GM12878 (cell line): ENCODE results near the gene PITPNB. TPM values are rescaled to one million over a fixed set of nuclear protein-coding genes. Genes with fewer than 3 reads are reported as not detected.

ENCODE experiments used
- ASH2L ChIP-seq: fragments of 300-600, 200-600 bp; sonication (generic); IDR thresholded peaks from 2 replicates; pipeline ENCODE4 v1.6.1; 2017; ENCODE audit warnings: low read depth, mild to moderate bottlenecking, borderline replicate concordance
- BRCA1 ChIP-seq: IDR thresholded peaks from 2 replicates; pipeline ENCODE4 v1.6.1; 2011; ENCODE audit warnings: low read depth, low read length, improper control_type of control experiment
- CHD2 ChIP-seq: IDR thresholded peaks from 2 replicates; pipeline ENCODE4 v1.6.1; 2011; ENCODE audit warnings: low read depth, low read length, improper control_type of control experiment, borderline replicate concordance
- HDAC2 ChIP-seq: fragments of 200-600 bp; sonication (generic); IDR thresholded peaks from 2 replicates; pipeline ENCODE4 v1.6.1; 2017
- IRF4 ChIP-seq: IDR thresholded peaks from 2 replicates; pipeline ENCODE4 v1.6.1; 2011; ENCODE audit warnings: low read depth, low read length
- NR2C1 ChIP-seq: fragments of 450-650 bp; IDR thresholded peaks from 2 replicates; pipeline ENCODE4 v1.6.1; 2017; ENCODE audit warnings: antibody characterized with exemption, mild to moderate bottlenecking, moderate library complexity
- PAX8 ChIP-seq: fragments of 450-650 bp; IDR thresholded peaks from 2 replicates; pipeline ENCODE4 v1.6.1; 2017; ENCODE audit warnings: mild to moderate bottlenecking, moderate library complexity
- STAT3 ChIP-seq: IDR thresholded peaks from 2 replicates; pipeline ENCODE4 v1.6.1; 2011; ENCODE audit warnings: low read depth, low read length, improper control_type of control experiment
- SUPT20H ChIP-seq: IDR thresholded peaks from 2 replicates; pipeline ENCODE4 v1.6.1; 2011; ENCODE audit warnings: low read depth, mild to moderate bottlenecking, low read length, moderate library complexity, borderline replicate concordance; ENCODE audit not compliant: control insufficient read depth
- TAF1 ChIP-seq: IDR thresholded peaks from 2 replicates; pipeline ENCODE4 v1.6.1; 2011; ENCODE audit warnings: mild to moderate bottlenecking, low read depth, low read length, borderline replicate concordance
- TBL1XR1 ChIP-seq: IDR thresholded peaks from 2 replicates; pipeline ENCODE4 v1.6.1; 2012; ENCODE audit warnings: low read depth, low read length, improper control_type of control experiment
- polyA plus RNA-seq, 11 experiments: library from polyadenylated mRNA; depleted of rRNA in 4 of 11; unstranded in 6 of 11; stranded (reverse) in 5 of 11; fragments of >200 nt; fragmentation: Nextera tagmentation in 4 of 11; fragmentation: Illumina TruSeq in 1 of 11; extraction: Ambion mirVana in 4 of 11; extraction: Trizol in 1 of 11; gene quantifications; 1 replicate in 1 of 11; 2 replicates in 10 of 11; pipeline versions ENCODE4 v1.2.1 to v1.2.3, GENCODE V29; 2011 to 2016; ENCODE audit warnings: inconsistent platforms in 2 of 11, missing spikeins in 2 of 11, low read depth in 1 of 11
- total RNA-seq, 4 experiments: library from RNA; depleted of rRNA in 3 of 4; stranded (reverse); fragments of >200 nt in 3 of 4; fragmentation: Illumina TruSeq in 1 of 4; extraction: Trizol in 1 of 4; gene quantifications; 2 replicates each; pipeline versions ENCODE4 v1.2.1 to v1.2.3, GENCODE V29; 2013 to 2021
- TF ChIP-seq, protein P1 (sequence below): fragments of 450-650 bp; IDR thresholded peaks from 2 replicates; pipeline ENCODE4 v1.6.1; 2017; ENCODE audit warnings: antibody characterized with exemption, mild to moderate bottlenecking, moderate library complexity
- TF ChIP-seq, protein P2 (sequence below): fragments of 450-650 bp; IDR thresholded peaks from 2 replicates; pipeline ENCODE4 v1.6.1; 2017; ENCODE audit warnings: low read depth, mild to moderate bottlenecking, moderate library complexity

PITPNB gene
- total and polyA plus RNA-seq, 10 of the 15 experiments (the other 5 are each of a cell fraction or from before 2014, with no cell fraction given), result 19.7 to 116 (median 64.9) TPM

DNA sequence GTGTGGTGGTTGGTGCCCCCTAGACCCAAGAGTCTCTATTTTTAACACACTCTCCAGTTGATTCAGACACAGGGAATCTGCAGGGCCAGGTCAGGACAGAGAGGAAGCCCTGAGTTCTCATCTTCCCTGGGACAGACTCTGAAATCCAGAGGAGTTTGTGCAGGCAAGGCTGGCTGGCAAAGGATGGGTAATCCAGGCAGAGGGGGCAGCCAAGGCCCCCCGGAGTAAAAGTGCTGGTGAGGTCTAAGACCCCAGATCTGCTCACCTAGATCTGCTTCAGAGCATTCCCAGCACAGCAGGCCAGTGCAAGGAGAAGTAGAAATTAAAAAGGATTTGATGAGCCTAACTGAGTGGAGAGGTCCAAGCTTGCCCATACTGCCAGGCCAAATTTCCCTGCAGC lies 76.9 kb downstream of the PITPNB start (continued):
- TF ChIP-seq HDAC2 (no peak), CHD2 (no peak), PAX8 (no peak), SUPT20H (no peak), ASH2L (no peak), STAT3 (no peak), TAF1 (no peak), TBL1XR1 (no peak), IRF4 (no peak), NR2C1 (no peak), BRCA1 (no peak)
- TF ChIP-seq, protein P1, sequence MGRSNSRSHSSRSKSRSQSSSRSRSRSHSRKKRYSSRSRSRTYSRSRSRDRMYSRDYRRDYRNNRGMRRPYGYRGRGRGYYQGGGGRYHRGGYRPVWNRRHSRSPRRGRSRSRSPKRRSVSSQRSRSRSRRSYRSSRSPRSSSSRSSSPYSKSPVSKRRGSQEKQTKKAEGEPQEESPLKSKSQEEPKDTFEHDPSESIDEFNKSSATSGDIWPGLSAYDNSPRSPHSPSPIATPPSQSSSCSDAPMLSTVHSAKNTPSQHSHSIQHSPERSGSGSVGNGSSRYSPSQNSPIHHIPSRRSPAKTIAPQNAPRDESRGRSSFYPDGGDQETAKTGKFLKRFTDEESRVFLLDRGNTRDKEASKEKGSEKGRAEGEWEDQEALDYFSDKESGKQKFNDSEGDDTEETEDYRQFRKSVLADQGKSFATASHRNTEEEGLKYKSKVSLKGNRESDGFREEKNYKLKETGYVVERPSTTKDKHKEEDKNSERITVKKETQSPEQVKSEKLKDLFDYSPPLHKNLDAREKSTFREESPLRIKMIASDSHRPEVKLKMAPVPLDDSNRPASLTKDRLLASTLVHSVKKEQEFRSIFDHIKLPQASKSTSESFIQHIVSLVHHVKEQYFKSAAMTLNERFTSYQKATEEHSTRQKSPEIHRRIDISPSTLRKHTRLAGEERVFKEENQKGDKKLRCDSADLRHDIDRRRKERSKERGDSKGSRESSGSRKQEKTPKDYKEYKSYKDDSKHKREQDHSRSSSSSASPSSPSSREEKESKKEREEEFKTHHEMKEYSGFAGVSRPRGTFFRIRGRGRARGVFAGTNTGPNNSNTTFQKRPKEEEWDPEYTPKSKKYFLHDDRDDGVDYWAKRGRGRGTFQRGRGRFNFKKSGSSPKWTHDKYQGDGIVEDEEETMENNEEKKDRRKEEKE, result no peak
- TF ChIP-seq, protein P2, sequence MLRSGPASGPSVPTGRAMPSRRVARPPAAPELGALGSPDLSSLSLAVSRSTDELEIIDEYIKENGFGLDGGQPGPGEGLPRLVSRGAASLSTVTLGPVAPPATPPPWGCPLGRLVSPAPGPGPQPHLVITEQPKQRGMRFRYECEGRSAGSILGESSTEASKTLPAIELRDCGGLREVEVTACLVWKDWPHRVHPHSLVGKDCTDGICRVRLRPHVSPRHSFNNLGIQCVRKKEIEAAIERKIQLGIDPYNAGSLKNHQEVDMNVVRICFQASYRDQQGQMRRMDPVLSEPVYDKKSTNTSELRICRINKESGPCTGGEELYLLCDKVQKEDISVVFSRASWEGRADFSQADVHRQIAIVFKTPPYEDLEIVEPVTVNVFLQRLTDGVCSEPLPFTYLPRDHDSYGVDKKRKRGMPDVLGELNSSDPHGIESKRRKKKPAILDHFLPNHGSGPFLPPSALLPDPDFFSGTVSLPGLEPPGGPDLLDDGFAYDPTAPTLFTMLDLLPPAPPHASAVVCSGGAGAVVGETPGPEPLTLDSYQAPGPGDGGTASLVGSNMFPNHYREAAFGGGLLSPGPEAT, result no peak
- TF ChIP-seq, all 136 proteins: peak for 0
